ENCODE measurements around the gene NMNAT2. TPM values are rescaled to one million over a fixed set of nuclear protein-coding genes. Genes with fewer than 3 reads are reported as not detected.
A peak's percentile ranks its signal among the peaks of the same experiment; 100 is the strongest.

The NMNAT2 gene
- total RNA-seq, 6 donors from 2014 or later = 0.13 to 0.72 (median 0.17) TPM; not detected in 2

DNA sequence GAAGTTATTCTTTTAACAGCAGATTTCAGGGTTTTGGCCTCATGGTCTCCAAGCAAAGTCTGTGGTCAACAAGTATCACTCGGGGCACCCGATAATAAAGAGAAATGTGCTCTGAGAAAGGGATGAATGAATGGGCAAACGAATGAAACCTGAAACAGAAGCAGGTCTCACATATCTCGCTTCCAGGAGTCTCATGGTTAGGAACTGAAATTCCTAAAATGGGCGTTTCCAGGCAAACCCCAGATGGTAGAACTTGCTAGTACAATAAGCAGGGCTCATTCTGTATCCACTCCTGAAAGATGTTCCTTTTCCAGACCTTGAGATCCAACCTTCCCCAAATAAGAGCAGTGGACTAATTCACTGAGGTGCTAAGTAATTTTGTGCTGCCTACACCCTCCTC is 144.9 kb downstream of the NMNAT2 start:
- Histone ChIP-seq H3K4me3 (no peak overlapping the region), H3K36me3 (no peaks in the 10 kb centered on the region), H3K27ac (no peak overlapping the region), H3K9me3 (no peaks in the 10 kb centered on the region), H3K27me3 (no peaks in the 10 kb centered on the region), H3K4me1 (peaks cover 0 to 4% (median under 1%) of the 10 kb centered on the region in 4 donors)
- no peak for TF ChIP-seq EP300 (IDR thresholded peaks at IDR 0.05)
- no peak for TF ChIP-seq POLR2AphosphoS5 (IDR thresholded peaks at IDR 0.05)
- TF ChIP-seq POLR2A (IDR thresholded peaks at IDR 0.05) = no peak
- TF ChIP-seq, protein P1, sequence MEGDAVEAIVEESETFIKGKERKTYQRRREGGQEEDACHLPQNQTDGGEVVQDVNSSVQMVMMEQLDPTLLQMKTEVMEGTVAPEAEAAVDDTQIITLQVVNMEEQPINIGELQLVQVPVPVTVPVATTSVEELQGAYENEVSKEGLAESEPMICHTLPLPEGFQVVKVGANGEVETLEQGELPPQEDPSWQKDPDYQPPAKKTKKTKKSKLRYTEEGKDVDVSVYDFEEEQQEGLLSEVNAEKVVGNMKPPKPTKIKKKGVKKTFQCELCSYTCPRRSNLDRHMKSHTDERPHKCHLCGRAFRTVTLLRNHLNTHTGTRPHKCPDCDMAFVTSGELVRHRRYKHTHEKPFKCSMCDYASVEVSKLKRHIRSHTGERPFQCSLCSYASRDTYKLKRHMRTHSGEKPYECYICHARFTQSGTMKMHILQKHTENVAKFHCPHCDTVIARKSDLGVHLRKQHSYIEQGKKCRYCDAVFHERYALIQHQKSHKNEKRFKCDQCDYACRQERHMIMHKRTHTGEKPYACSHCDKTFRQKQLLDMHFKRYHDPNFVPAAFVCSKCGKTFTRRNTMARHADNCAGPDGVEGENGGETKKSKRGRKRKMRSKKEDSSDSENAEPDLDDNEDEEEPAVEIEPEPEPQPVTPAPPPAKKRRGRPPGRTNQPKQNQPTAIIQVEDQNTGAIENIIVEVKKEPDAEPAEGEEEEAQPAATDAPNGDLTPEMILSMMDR (IDR thresholded peaks at IDR 0.05) = no peak
- WGBS, 2 donors = 87% methylated on average over 5 of the region's 5 CpGs
- no peak for DNase-seq
- no peak for ATAC-seq (ENCODE audit: low FRiP score in 2 of 2)

GRCh38 chr1:183272390-183272848 is 145.8 kb downstream of the NMNAT2 start:
- no peak for TF ChIP-seq EP300 (IDR thresholded peaks at IDR 0.05)
- TF ChIP-seq, protein P1 (IDR thresholded peaks at IDR 0.05) = no peak
- no peaks in the 10 kb centered on the region for H3K9me3 ChIP-seq
- H3K4me1 ChIP-seq = peaks cover 0 to 3% (median 0%) of the 10 kb centered on the region in 4 donors
- H3K4me3 ChIP-seq = no peak overlapping the region
- WGBS, 2 donors = 71 to 78% methylated on average over 4 of the region's 4 CpGs
- peak in 1 of 2 donors; percentile 5 for ATAC-seq (ENCODE audit: low FRiP score in 2 of 2)
- no peaks in the 10 kb centered on the region for H3K36me3 ChIP-seq
- peak overlapping the region in 1 of 4 donors; percentile 17 for H3K27ac ChIP-seq
- no peaks in the 10 kb centered on the region for H3K27me3 ChIP-seq
- no peak for DNase-seq

GRCh38 chr1:183270541-183271141 is 147.5 kb downstream of the NMNAT2 start:
- DNase-seq = no peak
- H3K27me3 ChIP-seq = no peaks in the 10 kb centered on the region
- peak in 1 of 2 donors; percentile 27 for ATAC-seq (ENCODE audit: low FRiP score in 2 of 2)
- no peak overlapping the region for H3K4me3 ChIP-seq
- no peak for TF ChIP-seq POLR2A (IDR thresholded peaks at IDR 0.05)
- TF ChIP-seq, protein P1 (IDR thresholded peaks at IDR 0.05) = no peak
- TF ChIP-seq EP300 (IDR thresholded peaks at IDR 0.05) = no peak
- no peak for TF ChIP-seq POLR2AphosphoS5 (IDR thresholded peaks at IDR 0.05)
- H3K4me1 ChIP-seq = peaks cover 0 to 3% (median 0%) of the 10 kb centered on the region in 4 donors
- H3K9me3 ChIP-seq = no peaks in the 10 kb centered on the region
- H3K27ac ChIP-seq = no peak overlapping the region
- no peaks in the 10 kb centered on the region for H3K36me3 ChIP-seq
- 53 to 54% methylated on average over 3 to 5 of the region's 5 CpGs for WGBS, 2 donors

GRCh38 chr1:183267646-183268431 is 150.3 kb downstream of the NMNAT2 start:
- DNase-seq (no peak), ATAC-seq (ENCODE audit: low FRiP score in 2 of 2) (peak in 1 of 2 donors; percentile 93)
- no peak for TF ChIP-seq POLR2A (IDR thresholded peaks at IDR 0.05)
- TF ChIP-seq POLR2AphosphoS5 (IDR thresholded peaks at IDR 0.05) = peak in 1 of 2 donors; percentile 55
- H3K4me3 ChIP-seq = no peak overlapping the region
- no peaks in the 10 kb centered on the region for H3K27me3 ChIP-seq
- H3K9me3 ChIP-seq = no peaks in the 10 kb centered on the region
- WGBS, 2 donors = 59 to 68% methylated on average over 5 to 7 of the region's 7 CpGs
- peak overlapping the region in 2 of 4 donors; percentile 23 to 37 for H3K27ac ChIP-seq
- H3K4me1 ChIP-seq = peaks cover 0 to 3% (median 0%) of the 10 kb centered on the region in 4 donors
- no peaks in the 10 kb centered on the region for H3K36me3 ChIP-seq

DNA sequence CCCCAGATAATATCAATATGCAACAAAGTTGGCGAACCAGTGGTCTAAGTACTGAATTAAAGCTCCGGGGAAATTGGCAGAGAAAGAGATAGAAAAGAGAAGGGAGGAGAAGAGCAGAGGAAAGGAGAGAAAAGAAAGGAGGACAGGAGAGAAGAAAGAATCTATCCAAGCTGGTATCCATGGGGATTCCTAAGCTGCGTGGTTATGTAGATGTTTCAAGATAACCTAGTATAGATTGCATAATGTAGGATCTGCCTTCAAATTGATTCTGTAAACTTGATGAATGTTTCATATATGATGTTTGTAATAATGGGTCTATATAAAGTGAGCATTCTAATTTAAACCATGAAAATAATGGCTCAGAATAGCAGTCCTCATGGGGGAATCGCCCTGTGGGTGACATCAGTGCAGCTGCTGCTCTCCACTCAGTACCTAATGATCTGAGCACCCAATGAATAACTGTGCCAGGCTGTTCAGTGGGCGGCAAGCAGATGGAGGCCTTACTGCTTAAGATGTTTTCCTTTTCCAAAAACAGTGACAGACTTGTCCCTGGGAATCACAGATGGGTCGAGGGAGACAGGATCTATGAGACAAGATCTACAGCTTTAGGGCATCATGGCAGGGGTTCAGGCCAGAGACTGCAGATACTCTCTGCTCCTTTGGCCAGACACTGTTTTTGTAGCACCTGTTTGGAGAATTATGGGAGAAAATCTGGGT is 154.1 kb downstream of the NMNAT2 start:
- DNase-seq (no peak), ATAC-seq (ENCODE audit: low FRiP score in 2 of 2) (no peak)
- H3K27ac ChIP-seq = no peak overlapping the region
- H3K9me3 ChIP-seq = no peaks in the 10 kb centered on the region
- no peak for TF ChIP-seq EP300 (IDR thresholded peaks at IDR 0.05)
- TF ChIP-seq, protein P1 (IDR thresholded peaks at IDR 0.05) = no peak
- TF ChIP-seq POLR2A (IDR thresholded peaks at IDR 0.05) = no peak
- no peak for TF ChIP-seq POLR2AphosphoS5 (IDR thresholded peaks at IDR 0.05)
- no peak overlapping the region for H3K4me3 ChIP-seq
- H3K36me3 ChIP-seq = no peaks in the 10 kb centered on the region
- H3K27me3 ChIP-seq = no peaks in the 10 kb centered on the region
- peaks cover 0 to 3% (median 0%) of the 10 kb centered on the region in 4 donors for H3K4me1 ChIP-seq
- WGBS, 2 donors = 78 to 88% methylated on average over 5 to 6 of the region's 6 CpGs

All from upper lobe of left lung (tissue), 6 donors.